ENCODE data around the gene RIC8A.
"Not testable (repeated sequence)": the region's sequence is repeated elsewhere in the genome, so short reads cannot be mapped to it uniquely, and the experiment has no call there.

Gene RIC8A

DNA sequence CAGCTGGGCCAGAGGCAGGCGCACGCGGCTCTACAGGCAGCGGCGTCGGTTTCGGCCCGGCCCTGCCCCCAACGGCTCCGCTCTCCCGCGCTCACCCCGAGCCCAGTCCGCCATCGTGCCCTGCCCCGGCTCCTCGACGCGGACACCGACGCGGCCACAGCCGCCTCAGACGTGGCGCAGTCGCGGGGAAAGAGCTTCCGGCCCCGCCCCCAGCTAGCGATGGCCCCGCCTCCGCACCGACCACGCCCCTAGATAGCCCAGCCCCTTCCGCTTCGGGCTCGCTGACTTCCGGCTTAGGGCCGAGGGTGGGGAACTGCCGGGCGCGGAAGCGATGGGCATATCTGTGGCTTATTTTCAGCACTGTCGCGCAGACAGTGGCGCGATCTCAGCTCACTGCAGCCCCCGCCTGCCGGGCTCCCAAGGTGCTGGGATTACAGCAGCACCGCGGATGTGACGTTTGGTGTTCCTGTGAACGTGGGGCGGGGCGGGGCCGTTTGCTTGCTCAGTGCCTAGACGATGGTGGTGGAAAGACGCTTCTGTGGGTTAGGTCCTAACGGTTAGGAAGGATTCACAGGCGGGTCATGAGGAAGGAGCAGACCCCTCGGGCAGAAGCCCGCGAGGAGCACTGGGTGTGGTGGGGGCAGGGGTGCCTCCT lies at the start of gene RIC8A, which contains the start of gene BET1L:
TSS of gene RIC8A (plus strand) at position 501 of the 655 bp plus-strand sequence. CDS start 1,147 bp downstream, outside the sequence.
TSS of gene BET1L (minus strand) at position 192 of the 655 bp plus-strand sequence. CDS start at position 114, 78 bp downstream.
- DNase-seq (ENCODE audit: extremely low read depth in 1 of 2, low read depth in 1 of 2) = peak; percentile 93 to 98

- not testable (repeated sequence) for DNase-seq (ENCODE audit: extremely low read depth in 1 of 2, low read depth in 1 of 2)
Measured at GRCh38 chr11:180242-180641, 27.3 kb upstream of the RIC8A start.

GRCh38 chr11:189200-189783 lies 18.2 kb upstream of the RIC8A start:
- not testable (repeated sequence) for DNase-seq (ENCODE audit: extremely low read depth in 1 of 2, low read depth in 1 of 2)

DNA sequence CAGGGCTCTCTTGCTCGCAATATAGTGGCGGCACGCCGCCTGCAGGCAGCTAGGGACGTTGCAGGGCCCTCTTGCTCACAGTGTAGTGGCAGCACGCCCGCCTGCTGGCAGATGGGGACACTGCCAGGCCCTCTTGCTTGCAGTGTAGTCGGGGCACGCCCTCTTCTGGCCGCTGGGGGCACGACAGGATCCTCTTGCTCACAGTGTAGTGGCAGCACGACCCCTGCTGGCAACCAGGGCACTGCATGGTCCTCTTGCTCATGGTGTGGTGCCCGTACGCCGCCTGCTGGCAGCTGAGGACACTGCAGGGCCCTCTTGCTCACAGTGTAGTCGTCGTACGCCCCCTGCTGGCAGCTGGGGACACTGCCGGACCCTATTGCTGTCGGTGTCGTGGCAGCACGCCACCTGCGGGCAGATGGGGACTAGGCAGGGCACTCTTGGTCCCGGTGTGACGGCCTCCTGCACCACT lies 17.6 kb upstream of the RIC8A start:
- peak in 1 of 2 donors; percentile 57 for DNase-seq (ENCODE audit: extremely low read depth in 1 of 2, low read depth in 1 of 2)

DNA sequence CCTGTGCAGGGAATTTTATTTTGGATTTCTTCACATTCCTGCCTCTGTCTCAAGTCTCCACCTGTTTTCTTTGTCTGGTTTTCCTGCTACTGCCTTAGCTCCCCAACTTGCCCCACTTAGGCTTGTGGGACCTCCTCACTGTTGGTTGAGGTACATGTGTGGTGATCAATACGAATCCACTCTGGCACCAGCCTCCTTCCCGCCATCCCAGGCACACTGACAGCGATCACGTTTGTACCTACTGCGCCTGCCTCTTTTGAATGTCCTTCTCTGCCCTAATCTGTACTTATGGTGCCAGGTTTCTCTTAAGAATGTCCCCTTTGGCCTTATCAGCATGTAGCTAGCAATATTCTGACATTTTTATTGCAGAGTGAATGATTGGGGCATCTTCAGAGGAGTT lies 17.0 kb upstream of the RIC8A start:
- DNase-seq (ENCODE audit: extremely low read depth in 1 of 2, low read depth in 1 of 2) = not testable (repeated sequence)

DNA sequence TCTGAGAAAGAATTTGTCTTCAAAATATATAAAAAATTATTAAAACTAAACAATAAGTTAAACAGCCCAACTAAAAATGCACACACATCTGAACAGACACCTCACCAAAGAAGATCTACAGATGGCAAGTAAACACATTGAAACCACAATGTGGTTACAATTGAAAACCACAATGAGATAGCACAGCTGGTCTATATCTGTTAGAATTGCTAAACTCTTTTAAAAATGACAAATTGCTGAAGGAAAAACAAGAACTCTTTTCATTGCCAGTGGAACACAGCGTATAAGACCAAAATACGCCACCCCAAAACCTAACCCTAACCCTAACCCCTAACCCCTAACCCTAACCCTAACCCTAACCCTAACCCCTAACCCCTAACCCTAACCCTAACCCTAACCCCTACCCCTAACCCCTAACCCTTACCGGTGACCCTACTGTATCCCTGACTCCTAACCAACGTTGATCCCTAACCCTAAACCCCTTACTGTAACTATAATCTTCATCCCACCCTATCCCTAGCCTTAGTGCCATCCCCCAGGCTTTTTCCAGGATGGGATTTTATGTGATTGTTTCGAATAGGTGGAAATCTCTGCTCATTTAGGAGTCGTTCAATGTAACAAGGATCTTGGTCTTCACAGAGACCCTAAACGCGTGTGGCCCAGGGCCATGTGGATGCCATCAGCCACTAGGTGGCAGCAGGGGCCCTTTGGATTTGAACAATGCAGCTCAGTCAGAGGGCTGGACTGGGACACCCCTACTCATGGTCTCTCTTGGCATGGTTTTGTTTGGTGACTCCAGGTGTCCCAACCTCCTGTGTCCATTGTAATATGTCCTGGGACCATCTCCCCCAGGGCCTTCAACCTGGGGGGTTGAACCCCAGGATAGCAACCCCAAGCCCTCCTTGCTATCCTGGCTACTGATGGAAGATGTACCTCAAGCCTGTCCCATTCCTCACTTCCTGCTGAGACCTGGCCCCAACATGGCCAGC lies 15.7 kb upstream of the RIC8A start:
- DNase-seq (ENCODE audit: extremely low read depth in 1 of 2, low read depth in 1 of 2) = not testable (repeated sequence)

DNA sequence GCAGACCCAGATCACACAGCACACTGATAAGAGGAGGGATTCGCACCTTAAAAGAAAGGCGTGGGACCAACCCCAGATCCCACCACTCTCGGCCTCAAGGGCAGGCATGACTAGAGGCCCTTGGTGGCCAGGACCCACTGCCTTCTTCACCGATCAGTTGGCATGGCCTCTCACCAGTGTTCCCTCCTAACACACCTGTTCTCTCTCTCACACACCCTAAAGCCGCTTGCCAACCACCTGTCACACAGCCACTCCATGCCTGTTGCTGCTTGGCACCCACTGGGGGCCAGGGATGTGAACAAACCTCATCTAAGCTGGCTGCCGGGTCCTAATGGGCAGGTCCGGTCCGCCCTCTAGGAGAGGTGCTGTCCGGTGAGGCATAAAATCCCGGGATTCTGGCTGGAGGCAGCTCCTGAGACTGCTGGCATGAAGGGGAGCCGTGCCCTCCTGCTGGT lies 14.8 kb upstream of the RIC8A start, which contains the start of gene SCGB1C1:
TSS of gene SCGB1C1 (plus strand) at position 405 of the 455 bp plus-strand sequence. CDS start at position 427, 22 bp downstream.
- not testable (repeated sequence) for DNase-seq (ENCODE audit: extremely low read depth in 1 of 2, low read depth in 1 of 2)

- not testable (repeated sequence) for DNase-seq (ENCODE audit: extremely low read depth in 1 of 2, low read depth in 1 of 2)
Measured at GRCh38 chr11:193481-193880, 14.0 kb upstream of the RIC8A start.

GRCh38 chr11:196786-197731 lies 10.4 kb upstream of the RIC8A start:
- no peak for DNase-seq (ENCODE audit: extremely low read depth in 1 of 2, low read depth in 1 of 2)

DNA sequence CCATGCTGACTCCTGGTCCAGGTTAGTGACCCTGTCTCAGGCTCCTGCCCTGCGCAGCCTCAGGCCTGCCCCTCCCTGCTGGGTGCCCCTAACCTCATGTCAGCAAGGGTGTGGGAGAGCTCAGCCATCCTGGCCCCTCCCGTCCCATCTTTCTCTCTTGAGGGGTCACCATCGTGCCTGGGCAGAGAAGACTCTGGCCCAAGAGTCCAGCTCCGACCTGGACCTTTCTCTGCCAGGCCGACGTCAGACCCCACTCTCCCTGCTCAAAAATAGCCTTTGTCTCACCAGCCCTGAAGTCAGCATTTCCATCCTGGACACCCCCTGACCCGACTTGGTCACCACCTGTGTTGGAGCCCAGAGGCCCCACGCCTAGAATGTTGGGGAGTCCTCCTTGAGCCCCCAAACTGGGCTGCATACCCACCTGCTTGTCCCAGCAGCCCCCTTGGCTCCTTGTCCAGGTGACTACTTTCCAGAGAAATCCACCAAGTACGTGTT lies 9.7 kb upstream of the RIC8A start:
- no peak for DNase-seq (ENCODE audit: extremely low read depth in 1 of 2, low read depth in 1 of 2)

- no peak for DNase-seq (ENCODE audit: extremely low read depth in 1 of 2, low read depth in 1 of 2)
Measured at GRCh38 chr11:198236-198806, 9.2 kb upstream of the RIC8A start.

DNA sequence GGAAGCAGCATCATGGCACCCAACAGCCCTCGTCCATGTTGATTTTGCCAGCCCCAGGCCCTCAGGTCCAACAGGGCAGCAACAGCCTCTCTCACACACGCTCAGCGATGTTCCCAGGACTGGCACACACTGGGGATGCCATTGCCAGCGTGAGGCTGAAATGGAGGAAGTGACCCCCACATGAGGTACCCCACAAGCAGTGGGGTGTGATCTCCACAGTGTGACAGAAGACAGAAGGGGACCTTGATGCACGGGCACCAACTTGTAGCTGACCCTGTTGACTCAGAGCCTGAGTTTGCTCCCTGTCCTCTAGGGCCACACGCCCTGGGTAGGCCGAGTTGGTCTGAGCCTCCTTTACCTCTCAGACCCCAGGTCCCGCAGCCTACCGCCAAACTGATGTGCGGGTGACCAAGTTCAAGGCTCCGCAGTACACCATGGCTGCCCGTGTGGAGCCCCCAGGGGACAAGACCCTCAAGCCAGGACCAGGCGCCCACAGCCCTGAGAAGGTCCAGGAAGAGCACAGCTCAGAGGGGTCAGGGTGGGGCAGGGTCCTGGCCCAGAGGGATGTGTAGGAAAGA lies 8.4 kb upstream of the RIC8A start:
- no peak for DNase-seq (ENCODE audit: extremely low read depth in 1 of 2, low read depth in 1 of 2)

DNA sequence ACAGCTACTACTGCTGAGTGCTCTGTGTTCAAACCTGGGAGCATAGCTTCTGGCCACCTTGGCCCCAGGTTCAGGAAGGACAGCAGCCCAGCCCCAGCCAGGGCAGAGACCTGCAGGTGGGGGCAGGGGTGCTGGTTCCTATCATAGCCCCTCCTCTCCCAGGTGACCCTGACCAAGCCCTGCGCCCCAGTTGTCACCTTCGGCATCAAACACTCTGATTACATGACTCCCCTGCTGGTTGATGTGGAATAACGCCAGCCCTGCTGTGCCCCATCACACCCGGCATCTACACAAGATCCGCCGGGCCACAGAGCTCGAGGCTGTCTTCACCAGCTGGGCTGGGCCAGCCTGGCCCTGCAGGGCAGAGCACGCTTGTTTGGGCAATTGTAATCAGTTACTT lies 7.7 kb upstream of the RIC8A start:
- no peak for DNase-seq (ENCODE audit: extremely low read depth in 1 of 2, low read depth in 1 of 2)

GRCh38 chr11:200224-201003 lies 7.1 kb upstream of the RIC8A start:
- no peak for DNase-seq (ENCODE audit: extremely low read depth in 1 of 2, low read depth in 1 of 2)

DNA sequence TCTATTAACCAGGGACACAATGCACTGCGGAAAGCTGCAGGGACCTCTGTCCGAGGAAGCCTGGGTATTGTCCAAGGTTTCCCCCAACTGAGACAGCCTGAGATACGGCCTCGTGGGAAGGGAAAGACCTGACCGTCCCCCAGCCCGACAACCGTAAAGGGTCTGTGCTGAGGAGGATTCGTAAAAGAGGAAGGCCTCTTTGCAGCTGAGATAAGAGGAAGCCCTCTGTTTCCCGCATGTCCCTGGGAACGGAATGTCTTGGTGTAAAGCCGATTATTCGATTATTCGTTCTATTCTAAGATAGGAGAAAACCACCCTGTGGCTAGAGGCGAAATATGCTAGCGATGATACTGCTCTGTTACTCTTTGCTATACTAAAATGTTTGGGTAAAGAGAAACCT lies 5.5 kb upstream of the RIC8A start:
- DNase-seq (ENCODE audit: extremely low read depth in 1 of 2, low read depth in 1 of 2) = no peak

DNA sequence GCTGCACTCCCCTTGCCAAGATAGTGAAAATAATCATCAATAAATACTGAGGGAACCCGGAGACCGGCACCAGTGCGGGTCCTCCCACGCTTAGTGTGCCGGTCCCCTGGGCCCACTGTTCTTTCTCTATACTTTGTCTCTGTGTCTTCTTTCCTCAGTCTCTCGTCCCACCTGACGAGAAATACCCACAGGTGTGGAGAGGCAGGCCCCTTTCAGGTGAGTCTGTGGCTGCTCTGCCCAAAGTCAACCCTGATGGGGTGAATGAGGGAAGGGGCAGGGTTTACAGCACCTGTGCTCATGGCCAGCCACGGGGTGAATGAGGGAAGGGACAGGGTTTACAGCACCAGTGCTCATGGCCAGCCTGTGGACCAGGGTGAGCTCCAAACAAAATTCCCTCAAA lies 5.0 kb upstream of the RIC8A start:
- no peak for DNase-seq (ENCODE audit: extremely low read depth in 1 of 2, low read depth in 1 of 2)

- DNase-seq (ENCODE audit: extremely low read depth in 1 of 2, low read depth in 1 of 2) = no peak
Measured at GRCh38 chr11:203056-203944, 4.2 kb upstream of the RIC8A start.
